HG03442 (cell line): ENCODE results near the gene BCKDHB.

ENCODE experiments used
- ATAC-seq: cut with Tn5 transposase; IDR thresholded peaks from one replicate; pipeline ENCODE4 v1.9.1; 2021; ENCODE audit warnings: mild to moderate bottlenecking, moderate library complexity; ENCODE audit not compliant: unreplicated experiment

Gene BCKDHB

DNA sequence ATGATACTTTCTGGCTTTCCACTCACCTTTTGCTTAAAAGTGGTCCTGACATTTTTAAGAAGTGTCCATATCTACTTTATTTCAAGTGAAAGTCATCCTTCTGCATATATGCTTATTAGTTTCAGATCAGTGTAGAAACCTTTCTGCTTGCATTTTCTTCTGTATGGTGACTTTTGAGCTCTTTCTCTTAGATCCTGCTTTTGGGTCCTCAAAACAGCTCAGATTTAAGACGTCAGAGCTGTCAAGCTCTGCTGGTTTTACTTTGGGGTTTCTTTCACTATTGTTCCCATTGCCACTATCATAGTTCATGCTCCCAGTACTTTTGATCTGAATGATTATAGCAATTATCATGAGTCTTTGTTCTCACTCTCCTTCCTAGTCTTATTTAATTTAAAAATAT, 41.7 kb downstream of the BCKDHB start:
- ATAC-seq, result peak; percentile 45

DNA sequence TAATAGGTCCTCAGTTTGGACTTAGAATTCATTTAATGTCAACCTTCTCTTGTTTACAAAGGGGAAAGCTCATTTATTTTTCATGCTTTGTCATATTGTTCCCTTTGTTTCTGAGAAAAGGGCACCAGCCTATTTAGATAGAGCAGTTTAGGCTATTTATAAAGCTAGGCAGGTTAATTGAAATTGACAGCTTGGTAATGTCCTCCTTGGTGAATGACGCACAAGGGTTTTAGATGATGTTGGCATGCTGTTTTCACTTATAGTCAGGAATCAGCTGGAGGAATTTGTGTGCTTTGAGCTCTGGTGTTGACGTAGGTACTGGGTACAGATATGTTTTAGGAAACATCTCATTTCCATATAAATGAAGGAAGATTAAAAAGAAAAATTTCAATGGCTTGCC, 45.2 kb downstream of the BCKDHB start:
- ATAC-seq, result no peak

DNA sequence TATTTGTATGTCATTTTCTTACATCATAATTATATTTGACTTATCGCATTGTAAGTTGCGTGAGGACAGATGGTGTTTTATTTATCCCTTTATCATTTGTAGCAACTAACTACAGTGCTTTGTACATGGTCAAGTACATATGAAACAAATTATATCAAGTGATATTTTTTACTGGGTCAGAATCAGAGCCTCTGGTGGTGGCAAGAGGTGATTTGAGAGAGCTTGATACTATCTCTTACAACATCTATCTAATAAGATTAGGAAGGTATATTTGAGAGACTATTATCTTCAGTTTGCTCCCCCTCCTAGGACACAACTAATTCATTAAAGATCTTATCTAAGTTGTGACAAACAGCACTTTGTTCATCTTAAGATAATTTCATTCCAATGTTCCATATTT, 47.7 kb downstream of the BCKDHB start:
- no peak for ATAC-seq

DNA sequence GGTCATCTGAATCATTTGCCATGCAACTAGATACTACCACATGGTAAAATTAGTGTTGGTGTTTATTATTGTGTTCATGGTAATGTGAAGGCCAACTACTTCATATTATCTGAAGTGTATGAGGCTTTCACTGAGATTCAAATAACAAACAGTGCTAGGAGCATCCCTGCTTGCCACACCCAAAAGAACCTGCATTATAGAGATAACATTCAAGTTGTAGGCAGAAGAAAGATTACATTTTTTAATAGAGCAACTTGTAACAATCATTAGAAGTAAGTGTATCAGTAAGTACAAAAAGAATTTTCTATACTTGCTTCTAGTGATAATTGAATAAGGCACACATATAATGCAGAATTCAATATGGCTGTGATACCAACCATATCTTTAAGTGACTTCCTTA, 49.8 kb downstream of the BCKDHB start:
- no peak for ATAC-seq

DNA sequence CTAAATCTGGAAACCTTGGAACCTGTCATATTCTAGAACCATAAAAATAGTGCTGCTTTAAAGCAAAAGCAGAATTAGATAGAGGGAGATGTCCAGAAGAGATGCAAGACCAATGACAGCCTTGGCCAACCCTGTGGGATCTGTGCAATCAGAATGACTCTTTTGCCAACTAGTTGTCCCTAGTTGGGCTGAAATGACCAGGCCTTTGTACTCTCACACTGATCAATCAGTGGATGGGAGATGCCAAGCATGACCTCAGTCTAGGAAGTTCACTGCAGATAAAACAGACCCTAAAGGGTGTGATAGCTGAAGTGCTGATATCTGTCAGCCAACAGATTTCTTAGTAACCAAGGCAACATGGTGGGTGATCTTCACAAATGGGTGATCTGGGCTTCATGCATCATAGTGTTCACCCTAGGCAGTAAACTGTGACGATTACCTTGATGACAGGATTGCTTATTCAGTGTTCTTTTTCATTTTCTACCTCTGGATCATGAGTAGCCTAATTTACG, 52.1 kb downstream of the BCKDHB start:
- no peak for ATAC-seq

DNA sequence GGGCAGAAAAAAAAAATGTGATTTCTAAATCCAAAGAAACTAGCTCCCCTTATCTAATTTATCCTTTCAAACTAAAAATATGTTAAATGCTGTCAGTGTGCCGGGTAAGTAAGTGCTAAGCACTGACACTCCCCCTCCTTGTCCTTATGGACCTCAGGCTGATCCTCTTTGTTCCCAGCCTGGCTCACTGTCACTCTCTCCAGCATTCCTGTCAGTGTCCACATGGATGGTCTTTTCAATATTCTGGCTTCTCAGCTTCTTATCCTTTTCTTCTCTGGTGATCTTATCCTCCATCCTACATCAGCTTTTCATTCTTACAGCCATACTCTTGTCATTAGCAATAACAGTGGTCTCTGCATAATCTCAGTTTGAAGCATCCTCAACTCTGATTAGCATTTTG, 55.0 kb downstream of the BCKDHB start:
- ATAC-seq, result no peak

DNA sequence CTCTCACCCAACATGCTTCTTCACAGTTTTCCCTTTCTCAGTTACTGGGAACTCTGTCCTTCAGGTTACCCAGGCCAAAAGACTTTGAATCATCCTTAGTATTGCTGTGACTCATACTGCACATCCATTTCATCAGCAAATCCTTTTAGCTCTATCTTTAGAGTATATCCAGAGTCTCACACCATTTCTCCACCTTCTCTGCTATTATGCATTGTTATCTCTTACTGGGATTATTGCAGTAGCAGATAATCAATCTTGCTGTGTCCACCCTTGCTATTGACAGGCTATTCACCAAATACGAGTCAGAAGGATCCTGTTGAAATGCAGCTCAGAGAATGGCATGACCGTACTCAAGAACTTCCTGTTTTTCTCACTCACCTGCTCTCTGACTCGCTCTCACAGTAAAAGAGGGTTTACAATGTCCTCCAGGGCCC, 57.3 kb downstream of the BCKDHB start:
- ATAC-seq, result peak; percentile 73

DNA sequence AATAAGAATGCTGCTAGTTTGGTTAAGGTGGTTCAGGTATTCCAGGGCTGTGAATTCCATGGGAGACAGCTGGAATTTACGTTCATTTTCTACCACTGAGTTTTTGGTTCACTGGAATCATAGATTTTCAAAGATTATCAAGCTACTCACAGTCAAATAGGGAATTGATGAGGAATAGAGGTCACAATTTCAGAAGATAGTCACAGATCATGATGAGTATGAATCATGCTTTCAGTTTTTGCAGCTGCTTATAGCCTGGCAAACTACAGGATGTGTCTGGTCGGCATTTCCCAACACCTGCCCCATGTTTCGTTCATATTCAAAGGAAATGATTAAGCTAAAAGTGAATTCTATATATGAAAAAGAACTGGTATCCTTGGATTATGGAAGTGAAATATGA, 58.7 kb downstream of the BCKDHB start:
- ATAC-seq, result peak; percentile 94

DNA sequence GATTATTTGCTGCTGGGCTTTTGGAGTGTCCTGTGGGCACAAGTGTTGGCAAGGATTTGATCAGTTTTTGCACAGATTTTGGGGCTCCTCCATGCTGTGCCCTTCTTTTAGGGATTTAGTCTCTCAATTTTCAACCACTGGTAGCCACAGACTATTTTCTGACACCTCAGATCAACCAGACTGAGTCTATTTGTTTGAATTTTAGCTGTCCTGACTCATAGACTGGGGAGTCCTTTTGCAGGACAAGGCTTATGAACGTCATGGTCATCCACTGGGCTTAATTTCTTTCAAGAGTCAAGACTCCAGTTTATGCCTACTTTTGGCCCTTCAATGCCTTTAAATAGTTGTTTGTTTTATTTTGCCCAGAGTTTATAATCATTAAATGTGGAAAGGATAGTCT, 59.3 kb downstream of the BCKDHB start:
- no peak for ATAC-seq

DNA sequence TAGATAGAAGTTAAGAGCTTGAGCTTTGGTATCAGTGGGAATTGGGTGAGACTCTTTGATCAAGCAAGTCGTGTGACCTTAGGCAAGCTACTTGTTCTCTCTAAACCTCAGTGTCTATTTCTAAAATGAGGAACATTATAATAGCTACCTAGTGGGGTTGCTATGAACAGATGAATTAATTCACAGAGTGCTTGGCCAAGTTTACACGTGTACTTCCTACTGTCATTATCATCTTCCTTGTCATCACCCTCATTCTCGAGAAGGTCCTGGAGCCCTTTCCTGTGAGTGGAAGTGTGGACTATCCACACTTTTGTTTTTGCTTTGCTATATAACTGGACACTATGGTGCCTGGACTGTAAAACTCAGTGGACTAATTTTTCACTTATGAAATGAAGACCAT, 64.0 kb downstream of the BCKDHB start:
- no peak for ATAC-seq

DNA sequence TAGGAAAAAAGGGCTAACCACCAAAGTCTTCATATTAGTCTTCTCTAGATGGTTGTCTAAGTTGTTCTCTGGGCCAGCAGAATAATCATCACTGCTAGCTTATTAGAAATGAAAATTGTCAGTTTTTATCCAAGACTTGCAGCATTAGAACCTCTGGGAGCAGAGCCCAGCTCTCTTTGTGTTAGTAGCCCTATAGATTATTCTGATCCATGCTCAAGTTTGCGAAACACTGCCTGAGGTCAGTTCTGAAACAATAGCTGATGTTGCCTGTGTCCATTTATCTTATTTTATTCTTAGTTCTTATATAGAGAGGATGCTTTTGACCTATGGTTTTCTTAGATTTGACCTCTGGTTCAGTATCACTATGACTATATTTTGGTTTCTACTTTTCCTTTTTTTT, 66.9 kb downstream of the BCKDHB start:
- ATAC-seq, result no peak

DNA sequence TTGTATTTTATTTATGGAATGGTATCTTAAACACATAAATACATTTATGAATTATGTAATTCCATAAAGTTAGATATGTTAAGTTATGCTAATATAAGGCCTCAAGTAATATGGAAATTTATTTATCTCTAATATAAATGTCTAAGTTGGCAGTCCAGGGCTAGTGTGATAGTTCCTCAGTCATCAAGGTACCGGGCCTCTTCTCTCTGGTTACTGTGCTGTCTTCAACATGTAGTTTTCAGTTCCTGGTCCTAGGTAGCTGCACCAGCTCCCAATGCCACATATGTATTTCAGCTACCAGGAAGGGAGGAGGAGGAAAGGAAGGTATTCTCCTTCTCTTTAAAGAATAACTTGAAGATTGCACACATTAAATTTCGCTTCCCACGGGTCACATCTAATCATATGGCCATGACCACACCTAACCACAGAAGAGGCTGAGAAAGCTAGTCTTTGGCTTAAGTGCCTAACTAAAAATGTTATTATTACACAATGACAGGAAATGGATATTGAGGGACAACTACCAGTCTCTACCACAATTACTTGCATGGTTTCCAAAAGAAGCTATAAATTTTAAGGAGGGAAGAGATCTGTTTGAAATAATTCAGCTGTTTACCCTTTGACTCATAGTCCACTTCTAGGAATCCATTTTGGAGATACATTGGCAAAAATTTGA, 68.6 kb downstream of the BCKDHB start:
- no peak for ATAC-seq

DNA sequence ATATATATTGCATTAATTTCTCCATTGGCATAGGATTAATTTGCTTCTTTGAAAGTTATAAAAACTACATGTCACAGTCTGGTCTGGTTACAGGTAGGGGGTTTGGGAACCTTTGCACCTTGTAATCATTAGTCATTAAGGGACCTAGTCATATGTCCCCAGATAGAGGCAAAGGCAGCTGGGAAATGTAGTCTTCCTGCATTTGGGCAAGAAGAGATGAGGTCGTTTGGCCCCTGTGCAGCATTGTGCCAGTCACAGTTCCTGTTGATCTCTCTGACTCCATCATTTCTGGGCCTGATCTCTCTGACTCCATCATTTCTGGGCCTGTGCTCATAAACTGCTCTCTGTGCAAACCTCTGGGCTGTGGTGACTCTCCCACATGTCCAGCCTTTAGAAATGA, 73.2 kb downstream of the BCKDHB start:
- ATAC-seq, result no peak

DNA sequence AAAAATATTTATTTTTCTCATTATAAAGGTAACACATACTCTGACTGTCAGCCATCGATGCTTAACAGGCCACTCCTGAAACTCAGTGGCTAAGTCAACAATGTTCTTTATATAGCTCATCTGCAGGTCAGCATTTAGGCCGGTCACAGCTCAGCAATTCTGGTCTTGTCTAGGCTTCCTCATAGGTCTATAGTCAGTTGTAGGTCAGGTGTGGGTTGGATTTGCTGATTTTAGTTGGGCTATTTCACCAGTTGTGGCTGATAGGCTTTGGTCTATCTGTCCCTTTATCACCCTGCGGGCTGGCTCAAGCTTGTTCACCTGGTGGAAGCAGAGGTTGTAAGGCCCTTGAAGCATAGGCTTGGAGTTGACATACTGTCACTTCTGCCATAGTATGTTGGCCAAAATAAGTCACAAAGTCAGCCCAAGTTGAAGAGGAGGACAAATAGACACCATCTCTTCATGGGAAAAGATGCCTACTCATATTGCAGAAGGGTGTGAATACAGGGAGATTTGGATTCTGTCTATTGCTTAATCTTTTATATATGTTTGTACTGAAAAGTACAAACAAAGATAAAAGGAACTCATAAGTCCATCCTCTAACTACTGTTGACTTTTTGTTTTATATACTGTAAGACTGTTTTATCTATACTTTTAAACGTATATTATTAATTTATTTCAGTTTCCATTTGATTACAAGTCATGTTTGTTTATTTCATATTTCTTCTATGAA, 75.0 kb downstream of the BCKDHB start:
- no peak for ATAC-seq

DNA sequence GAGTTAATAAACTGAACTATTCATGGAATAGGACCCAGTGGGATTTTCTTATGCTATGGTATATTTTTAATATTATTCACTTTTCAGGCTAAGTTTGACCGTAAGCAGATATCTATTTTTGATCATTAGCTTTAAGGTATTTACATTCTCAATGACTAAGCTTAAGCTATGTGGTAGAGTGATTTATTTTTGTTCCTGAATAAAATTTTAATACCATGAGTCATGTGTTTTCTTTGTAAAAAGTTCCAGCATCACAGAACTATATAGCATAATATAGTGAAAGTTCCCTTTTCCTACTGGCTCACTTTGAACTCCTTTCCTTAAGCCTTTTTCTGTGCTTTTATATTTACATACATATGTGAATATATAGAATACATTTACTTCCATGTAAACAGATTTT, 75.8 kb downstream of the BCKDHB start:
- no peak for ATAC-seq

DNA sequence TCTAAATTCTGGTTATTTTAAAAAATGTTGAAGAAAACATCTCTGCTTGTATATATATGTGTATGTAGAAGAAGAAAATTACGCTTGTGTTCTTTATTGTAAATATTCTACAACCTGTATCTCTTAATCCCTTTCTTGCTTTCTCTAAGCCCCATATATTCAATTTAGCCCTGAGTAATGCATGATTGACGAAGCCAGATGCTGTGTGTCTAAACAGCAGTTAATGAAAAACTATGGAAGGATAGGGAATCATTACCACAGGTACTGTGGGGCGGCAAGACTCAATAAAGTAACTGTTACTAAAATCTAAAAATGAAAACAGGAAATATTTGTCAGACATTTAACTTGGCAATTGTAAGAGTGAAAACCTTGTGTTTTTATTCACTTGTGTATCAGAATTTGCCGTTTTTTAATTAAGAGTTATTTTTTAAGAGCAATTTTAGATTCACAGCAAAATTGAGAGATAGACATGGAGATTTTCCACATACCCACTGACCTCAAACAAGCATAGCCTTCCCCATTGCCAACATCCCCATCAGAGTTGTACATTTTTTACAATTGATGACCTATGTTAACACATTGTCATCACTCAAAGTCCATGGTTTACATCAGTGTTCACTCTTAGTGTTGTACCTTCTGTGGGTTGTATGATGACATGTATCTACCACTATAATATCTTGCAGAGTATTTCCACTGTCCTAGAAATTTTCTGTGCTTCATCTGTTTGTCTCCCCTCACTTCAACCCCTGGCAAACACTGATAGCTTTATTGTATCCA, 76.7 kb downstream of the BCKDHB start:
- ATAC-seq, result no peak

DNA sequence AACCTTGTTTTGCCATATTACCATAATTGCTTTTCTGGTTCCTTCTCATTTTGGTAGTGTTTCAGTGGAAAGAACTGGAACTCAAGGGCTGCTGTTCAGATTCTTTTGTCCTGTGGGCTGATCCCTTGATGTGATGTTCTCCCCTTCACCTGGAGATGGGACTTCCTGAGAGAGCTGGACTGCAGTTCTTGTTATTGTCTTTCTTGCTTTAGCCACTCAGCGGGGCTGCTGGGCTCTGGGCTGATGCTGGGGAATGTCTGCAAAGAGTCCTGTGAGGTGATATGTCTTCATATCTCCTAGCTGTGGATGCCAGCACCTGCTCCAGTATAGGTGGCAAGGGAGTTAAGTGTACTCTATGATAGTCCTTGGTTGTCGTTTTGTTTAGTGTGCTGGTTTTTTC, 79.0 kb downstream of the BCKDHB start:
- no peak for ATAC-seq

DNA sequence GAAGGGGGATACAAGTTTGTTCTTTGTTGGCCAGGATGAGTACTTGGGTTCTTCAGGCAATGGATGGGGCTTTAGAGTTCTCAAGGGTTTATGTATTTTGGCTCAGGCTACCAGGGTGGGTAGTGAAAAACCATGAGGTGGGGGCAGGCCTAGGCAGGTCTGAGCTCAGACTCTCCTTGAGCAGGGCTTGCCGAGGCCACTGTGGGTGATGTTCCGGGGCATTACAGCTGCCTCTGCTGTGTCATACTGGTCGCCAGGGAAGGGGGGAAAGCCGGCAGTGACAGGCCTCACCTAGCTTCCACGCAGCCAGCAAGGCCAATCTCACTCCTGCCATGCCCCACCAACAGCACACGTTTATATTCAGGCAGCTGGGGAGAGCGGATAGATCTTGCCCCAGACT, 79.6 kb downstream of the BCKDHB start:
- no peak for ATAC-seq

DNA sequence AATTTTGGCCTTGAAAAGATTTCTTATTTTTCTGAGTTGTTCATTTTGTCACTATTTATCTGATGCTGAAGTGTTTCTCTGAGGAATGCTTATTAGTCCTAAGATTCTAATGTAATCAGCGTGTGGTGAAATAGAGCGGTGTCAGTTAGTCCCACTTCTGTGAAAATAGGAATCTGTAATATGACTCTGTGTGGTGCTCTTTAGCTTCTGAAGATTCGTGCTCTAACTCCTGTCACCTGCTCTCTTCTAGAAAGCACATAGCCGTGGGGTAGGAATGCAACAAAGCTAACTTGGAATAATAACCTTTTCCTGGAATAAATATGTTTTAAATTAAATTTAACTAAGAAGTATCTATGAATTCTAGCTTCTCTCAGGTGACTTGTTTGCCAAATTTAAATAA, 90.4 kb downstream of the BCKDHB start:
- ATAC-seq, result no peak

DNA sequence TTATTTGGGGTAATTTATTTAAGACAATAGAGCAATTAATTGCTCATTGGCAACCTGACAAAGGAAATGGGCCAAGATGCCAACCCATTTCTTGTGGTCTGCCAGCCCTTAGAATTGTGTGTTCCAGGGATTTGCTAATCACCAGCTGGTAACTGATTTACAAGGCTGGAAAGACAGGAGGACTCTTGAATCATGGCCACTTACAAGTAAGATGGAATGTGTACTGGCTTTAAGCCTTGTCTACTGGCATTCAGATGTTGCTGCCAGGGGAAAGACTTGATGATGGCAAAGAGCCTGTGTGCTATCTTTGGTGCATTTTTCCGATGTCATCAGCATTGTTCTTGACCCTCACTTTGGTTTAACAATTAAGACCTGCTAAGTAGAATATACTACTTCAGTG, 91.0 kb downstream of the BCKDHB start:
- ATAC-seq, result no peak

DNA sequence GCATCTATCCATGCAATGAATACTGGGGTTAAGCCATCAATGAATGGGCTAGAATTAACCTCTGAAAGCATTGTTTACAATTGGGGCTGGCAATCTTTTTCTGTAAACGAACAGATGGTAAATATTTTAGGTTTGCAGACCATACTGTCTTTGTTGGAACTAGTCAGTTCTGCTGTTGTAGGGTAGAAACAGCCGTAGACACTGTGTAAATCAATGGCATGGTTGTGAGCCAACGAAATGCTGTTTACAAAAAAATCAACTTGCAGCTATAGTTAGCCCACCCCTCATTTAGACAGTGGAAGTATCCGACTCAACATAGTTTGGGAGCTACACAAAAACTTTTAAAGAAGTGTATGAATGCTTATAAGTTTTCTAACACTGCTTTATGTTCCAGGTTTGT, 91.5 kb downstream of the BCKDHB start:
- no peak for ATAC-seq

DNA sequence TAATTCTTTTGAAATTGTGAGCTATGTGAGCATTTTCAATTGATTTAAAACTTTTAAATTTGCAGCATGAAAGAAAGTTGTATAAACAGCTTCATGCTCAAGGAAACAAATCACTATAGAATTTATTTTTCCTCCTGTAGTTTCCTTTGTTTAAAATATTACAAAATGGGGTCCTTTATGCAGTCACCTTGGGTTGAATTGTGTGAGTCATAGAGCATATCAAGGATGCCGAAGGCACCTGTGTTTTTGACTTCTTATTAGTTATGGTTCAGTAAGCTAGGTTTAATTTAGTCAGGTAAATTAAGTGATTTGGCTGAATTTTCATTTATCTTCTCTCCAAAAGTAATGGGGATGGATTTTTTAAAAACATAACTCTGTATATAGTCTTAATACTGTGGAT, 96.8 kb downstream of the BCKDHB start:
- ATAC-seq, result no peak
